ENCODE measurements around the gene GRK2.
A peak's percentile ranks its signal among the peaks of the same experiment; 100 is the strongest.

GRK2 gene

GRCh38 chr11:67301313-67301921 is 35.1 kb downstream of the GRK2 start:
- ATAC-seq = no peak

- ATAC-seq = no peak
These were observed 35.8 kb downstream of the GRK2 start for GRCh38 chr11:67301951-67302516.

GRCh38 chr11:67302571-67303131 is 36.4 kb downstream of the GRK2 start:
- ATAC-seq = no peak

GRCh38 chr11:67303132-67303834 is 37.0 kb downstream of the GRK2 start, which contains the start of gene SSH3:
SSH3 (plus strand) TSS chr11:67303530; CDS start chr11:67303626, 96 bp downstream.
- ATAC-seq = peak; percentile 84 to 87

- ATAC-seq = peak; percentile 44 to 49
These were observed 37.6 kb downstream of the GRK2 start for GRCh38 chr11:67303835-67304411.

- ATAC-seq = no peak
These were observed 38.3 kb downstream of the GRK2 start for GRCh38 chr11:67304511-67305113.

GRCh38 chr11:67306769-67307544 is 40.7 kb downstream of the GRK2 start:
- ATAC-seq = no peak

- no peak for ATAC-seq
These were observed 41.3 kb downstream of the GRK2 start for GRCh38 chr11:67307545-67308001.

GRCh38 chr11:67308031-67308866 is 42.0 kb downstream of the GRK2 start:
- no peak for ATAC-seq

GRCh38 chr11:67309166-67309565 is 42.9 kb downstream of the GRK2 start:
- no peak for ATAC-seq

- no peak for ATAC-seq
These were observed 43.4 kb downstream of the GRK2 start for GRCh38 chr11:67309661-67310061.

- ATAC-seq = no peak
These were observed 44.2 kb downstream of the GRK2 start for GRCh38 chr11:67310246-67311050.

GRCh38 chr11:67311051-67311555 is 44.8 kb downstream of the GRK2 start:
- ATAC-seq = no peak

GRCh38 chr11:67311556-67312082 is 45.3 kb downstream of the GRK2 start:
- no peak for ATAC-seq

GRCh38 chr11:67312187-67313021 is 46.1 kb downstream of the GRK2 start:
- peak in 1 of 2 donors; percentile 4 for ATAC-seq

- ATAC-seq = no peak
These were observed 47.0 kb downstream of the GRK2 start for GRCh38 chr11:67313125-67313890.

- ATAC-seq = no peak
These were observed 47.9 kb downstream of the GRK2 start for GRCh38 chr11:67314218-67314617.
